Mesenchymal stem cell (in vitro differentiated cells and primary cell): ENCODE measurements around the gene HSPA1B.
A peak's percentile ranks its signal among the peaks of the same experiment; 100 is the strongest.

Experiments
- DNase-seq: peaks from one replicate; pipeline ENCODE4 v3.0.0-alpha.2; 2013
- H2AFZ ChIP-seq: one replicate; pipeline ENCODE4 v1.6.1; 2013; ENCODE audit warnings: low read depth, mild to moderate bottlenecking, control low read depth, inconsistent platforms, low read length, moderate library complexity
- H2AK5ac ChIP-seq: 2 replicates; pipeline ENCODE4 v1.6.1; 2013; ENCODE audit warnings: low read length, moderate library complexity, mild to moderate bottlenecking, inconsistent platforms; ENCODE audit not compliant: severe bottlenecking
- H2BK120ac ChIP-seq: one replicate; pipeline ENCODE4 v1.6.1; 2013; ENCODE audit warnings: low read depth, mild to moderate bottlenecking, inconsistent platforms, low read length, moderate library complexity
- H2BK12ac ChIP-seq, 2 experiments: one replicate each; pipeline ENCODE4 v1.6.1; 2013; ENCODE audit warnings: inconsistent platforms in 2 of 2, low read length in 2 of 2, mild to moderate bottlenecking in 2 of 2, moderate library complexity in 2 of 2, control low read depth in 1 of 2
- H2BK15ac ChIP-seq: one replicate; pipeline ENCODE4 v1.6.1; 2013; ENCODE audit warnings: mild to moderate bottlenecking, low read depth, inconsistent platforms; ENCODE audit not compliant: poor library complexity, severe bottlenecking
- H2BK5ac ChIP-seq: 2 replicates; pipeline ENCODE4 v1.6.1; 2013; ENCODE audit warnings: low read depth, mild to moderate bottlenecking, low read length, control low read depth, inconsistent platforms; ENCODE audit not compliant: poor library complexity, severe bottlenecking
- H3K14ac ChIP-seq, 2 experiments: one replicate each; pipeline ENCODE4 v1.6.1; 2013; ENCODE audit warnings: inconsistent platforms in 2 of 2, low read length in 2 of 2, control low read depth in 1 of 2, mild to moderate bottlenecking in 1 of 2, moderate library complexity in 1 of 2
- H3K18ac ChIP-seq, 2 experiments: one replicate each; pipeline ENCODE4 v1.6.1; 2013; ENCODE audit warnings: inconsistent platforms in 2 of 2, low read length in 2 of 2, control low read depth in 1 of 2, low read depth in 1 of 2, mild to moderate bottlenecking in 1 of 2
- H3K23ac ChIP-seq, 2 experiments: one replicate each; pipeline ENCODE4 v1.6.1; 2013; ENCODE audit warnings: inconsistent platforms in 2 of 2, low read length in 2 of 2, mild to moderate bottlenecking in 2 of 2, moderate library complexity in 2 of 2, control low read depth in 1 of 2
- H3K27ac ChIP-seq: 2 replicates; pipeline ENCODE4 v1.5.1; 2013; ENCODE audit warnings: mild to moderate bottlenecking, moderate library complexity, low read length, control low read depth, inconsistent platforms; ENCODE audit not compliant: poor library complexity, severe bottlenecking
- H3K27me3 ChIP-seq, 2 experiments: 2 replicates each; pipeline versions ENCODE4 v1.6.1 to v1.7.0; 2013; ENCODE audit warnings: low read length in 2 of 2, mild to moderate bottlenecking in 2 of 2, moderate library complexity in 2 of 2, control low read depth in 1 of 2, inconsistent platforms in 1 of 2; ENCODE audit not compliant: control insufficient read depth in 1 of 2, insufficient read depth in 1 of 2
- H3K36me3 ChIP-seq, 2 experiments: 2 replicates each; pipeline versions ENCODE4 v1.6.1 to v1.7.0; 2013; ENCODE audit warnings: low read length in 2 of 2, control low read depth in 1 of 2, inconsistent platforms in 1 of 2, low read depth in 1 of 2, mild to moderate bottlenecking in 1 of 2; ENCODE audit not compliant: insufficient read depth in 2 of 2, control insufficient read depth in 1 of 2
- H3K4ac ChIP-seq, 2 experiments: one replicate each; pipeline ENCODE4 v1.6.1; 2013; ENCODE audit warnings: inconsistent platforms in 2 of 2, low read length in 2 of 2, mild to moderate bottlenecking in 2 of 2, moderate library complexity in 2 of 2, control low read depth in 1 of 2, low read depth in 1 of 2
- H3K4me1 ChIP-seq: 2 replicates; pipeline ENCODE4 v1.6.1; 2013; ENCODE audit warnings: low read depth, low read length, control low read depth; ENCODE audit not compliant: control insufficient read depth, insufficient read depth
- H3K4me2 ChIP-seq: 2 replicates; pipeline ENCODE4 v1.6.1; 2013; ENCODE audit warnings: low read length, mild to moderate bottlenecking, inconsistent platforms; ENCODE audit not compliant: poor library complexity, severe bottlenecking
- H3K4me3 ChIP-seq, 2 experiments: 2 replicates each; pipeline versions ENCODE4 v1.5.1 to v1.7.0; 2013; ENCODE audit warnings: low read length in 2 of 2, mild to moderate bottlenecking in 2 of 2, control low read depth in 1 of 2, low read depth in 1 of 2; ENCODE audit not compliant: insufficient read depth in 1 of 2
- H3K79me1 ChIP-seq: replicated peaks from 2 replicates; pipeline ENCODE4 v1.6.1; 2013; ENCODE audit warnings: mild to moderate bottlenecking, control low read depth, low read length, inconsistent platforms; ENCODE audit not compliant: poor library complexity, severe bottlenecking
- H3K9ac ChIP-seq: 2 replicates; pipeline ENCODE4 v1.7.0; 2013; ENCODE audit warnings: mild to moderate bottlenecking, low read length, moderate library complexity
- H3K9me3 ChIP-seq: 2 replicates; pipeline ENCODE4 v1.7.0; 2013; ENCODE audit warnings: mild to moderate bottlenecking, low read length; ENCODE audit not compliant: control insufficient read depth
- H4K8ac ChIP-seq: one replicate; pipeline ENCODE4 v1.6.1; 2013; ENCODE audit warnings: inconsistent platforms, mild to moderate bottlenecking, low read length, moderate library complexity
- H4K91ac ChIP-seq: one replicate; pipeline ENCODE4 v1.6.1; 2013; ENCODE audit warnings: mild to moderate bottlenecking, low read length, inconsistent platforms
- WGBS: methylation state at CpG from one replicate; pipeline ENCODE4 v1.1.7; 2013; ENCODE audit warnings: mixed read lengths; 5-methylcytosine and 5-hydroxymethylcytosine counted together

HSPA1B gene

GRCh38 chr6:31870385-31870921 lies 42.9 kb downstream of the HSPA1B start:
- no peak for DNase-seq
- no peak overlapping the region for H3K4me2 ChIP-seq
- 93% methylated on average over 16 of the region's 16 CpGs for WGBS

GRCh38 chr6:31871046-31871659 lies 43.6 kb downstream of the HSPA1B start:
- H3K23ac ChIP-seq: no peak overlapping the region
- H3K18ac ChIP-seq: peak overlapping the region in 1 of 2 experiments; percentile 46
- H4K8ac ChIP-seq: peak overlapping the region; percentile 38
- H3K79me1 ChIP-seq: no peaks in the 10 kb centered on the region
- peaks cover 0 to 23% of the 10 kb centered on the region in 2 experiments for H3K27me3 ChIP-seq
- H3K4me3 ChIP-seq: no peak overlapping the region
- H2BK15ac ChIP-seq: peak overlapping the region; percentile 56
- H2BK120ac ChIP-seq: no peak overlapping the region
- 59% methylated on average over 8 of the region's 9 CpGs for WGBS
- no peak overlapping the region for H2BK5ac ChIP-seq
- H3K14ac ChIP-seq: peak overlapping the region in 1 of 2 experiments; percentile 67
- no peaks in the 10 kb centered on the region for H3K36me3 ChIP-seq
- peak overlapping the region; percentile 66 for H2AFZ ChIP-seq
- peak overlapping the region; percentile 35 for H4K91ac ChIP-seq
- H2AK5ac ChIP-seq: no peak overlapping the region
- no peak for DNase-seq
- H3K9ac ChIP-seq: no peak overlapping the region
- no peak overlapping the region for H3K27ac ChIP-seq
- no peak overlapping the region for H3K4ac ChIP-seq
- no peaks in the 10 kb centered on the region for H3K9me3 ChIP-seq
- H3K4me1 ChIP-seq: peaks cover 17% of the 10 kb centered on the region
- H3K4me2 ChIP-seq: no peak overlapping the region
- H2BK12ac ChIP-seq: peak overlapping the region in 1 of 2 experiments; percentile 25

More at GRCh38 chr6:31870385-31870921, 42.9 kb downstream of the HSPA1B start:
- Histone ChIP-seq H2BK15ac (peak overlapping the region; percentile 38), H2AK5ac (no peak overlapping the region), H3K4ac (no peak overlapping the region), H3K27me3 (peaks cover 0 to 23% of the 10 kb centered on the region in 2 experiments), H3K9me3 (no peaks in the 10 kb centered on the region), H3K14ac (peak overlapping the region in 1 of 2 experiments; percentile 67), H2AFZ (peak overlapping the region; percentile 66), H4K91ac (peak overlapping the region; percentile 57), H3K9ac (no peak overlapping the region), H3K36me3 (no peaks in the 10 kb centered on the region), H3K27ac (no peak overlapping the region), H3K79me1 (no peaks in the 10 kb centered on the region), H2BK12ac (peak overlapping the region; percentile 25 to 59), H4K8ac (peak overlapping the region; percentile 47), H3K18ac (peak overlapping the region in 1 of 2 experiments; percentile 46), H3K4me3 (no peak overlapping the region), H2BK120ac (no peak overlapping the region), H2BK5ac (no peak overlapping the region), H3K4me1 (peaks cover 17% of the 10 kb centered on the region), H3K23ac (no peak overlapping the region)

DNA sequence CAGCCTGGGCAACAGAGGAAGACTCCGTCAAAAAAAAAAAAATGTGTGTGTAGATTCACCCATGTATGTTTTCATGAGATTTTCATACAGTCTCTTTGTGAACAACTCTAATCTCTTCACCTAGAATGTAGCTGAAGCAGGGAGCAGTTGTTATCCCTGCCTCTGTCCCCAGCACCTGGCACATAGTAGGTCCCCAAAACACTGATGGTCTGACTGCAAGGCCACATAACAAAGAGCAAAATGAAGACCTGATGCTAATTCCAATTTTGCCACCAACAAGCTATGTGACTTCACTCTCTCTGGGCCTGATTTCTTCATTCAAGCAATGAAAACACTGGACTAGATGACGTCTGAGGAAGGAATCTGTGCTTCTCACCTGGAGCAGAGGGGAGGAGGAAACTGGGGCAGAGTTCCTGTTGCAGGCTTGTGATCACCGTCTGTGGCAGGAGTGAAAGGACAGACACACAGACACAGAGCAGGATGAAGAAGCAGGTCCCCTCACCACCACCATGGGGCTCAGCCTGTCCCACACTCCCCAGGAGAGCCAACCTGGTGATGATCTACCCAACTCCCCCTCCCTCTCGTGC lies 46.6 kb downstream of the HSPA1B start:
- Histone ChIP-seq H3K18ac (no peak overlapping the region), H2BK120ac (no peak overlapping the region), H4K8ac (no peak overlapping the region), H3K9ac (no peak overlapping the region), H3K36me3 (peaks cover 0 to 5% of the 10 kb centered on the region in 2 experiments), H2BK15ac (no peak overlapping the region), H3K4me3 (no peak overlapping the region), H2BK5ac (no peak overlapping the region), H3K4me2 (no peak overlapping the region), H3K27me3 (peaks cover 0 to 14% of the 10 kb centered on the region in 2 experiments), H3K79me1 (no peaks in the 10 kb centered on the region), H3K4ac (no peak overlapping the region), H3K9me3 (no peaks in the 10 kb centered on the region), H2AFZ (no peak overlapping the region), H3K27ac (no peak overlapping the region), H2BK12ac (no peak overlapping the region), H3K23ac (no peak overlapping the region), H2AK5ac (no peak overlapping the region), H3K14ac (no peak overlapping the region), H4K91ac (no peak overlapping the region), H3K4me1 (peaks cover 17% of the 10 kb centered on the region)
- no peak for DNase-seq
- WGBS: 73% methylated on average over 3 of the region's 4 CpGs

GRCh38 chr6:31874836-31875572 lies 47.5 kb downstream of the HSPA1B start:
- Histone ChIP-seq H3K27ac (no peak overlapping the region), H3K9me3 (no peaks in the 10 kb centered on the region), H2AK5ac (no peak overlapping the region), H3K9ac (no peak overlapping the region), H2BK12ac (no peak overlapping the region), H3K4me1 (peaks cover 15% of the 10 kb centered on the region), H2BK15ac (no peak overlapping the region), H2AFZ (no peak overlapping the region), H3K4me3 (no peak overlapping the region), H2BK5ac (no peak overlapping the region), H3K79me1 (no peaks in the 10 kb centered on the region), H4K91ac (no peak overlapping the region), H3K36me3 (peaks cover 7 to 13% of the 10 kb centered on the region in 2 experiments), H3K14ac (no peak overlapping the region), H3K23ac (no peak overlapping the region), H4K8ac (no peak overlapping the region), H3K4me2 (no peak overlapping the region), H3K18ac (no peak overlapping the region), H3K4ac (no peak overlapping the region), H3K27me3 (peaks cover 0 to 9% of the 10 kb centered on the region in 2 experiments), H2BK120ac (no peak overlapping the region)
- 61% methylated on average over 2 of the region's 5 CpGs for WGBS
- no peak for DNase-seq
